Coronary artery (tissue), 2 donors: ENCODE data around the gene DHFR.

Source experiments
- DNase-seq: peaks from one replicate; pipeline ENCODE4 v3.0.0-alpha.2; 2017; ENCODE audit warnings: low spot score
- H3K27ac ChIP-seq, 2 donors: fragments of 200-600 bp; sonication (generic); one replicate each; pipeline ENCODE4 v1.5.1; 2016 to 2019
- H3K4me3 ChIP-seq: fragments of 200-600 bp; sonication (generic); 2 replicates; pipeline ENCODE4 v1.5.1; 2016; ENCODE audit warnings: mild to moderate bottlenecking, moderate library complexity
- TF ChIP-seq, protein P1 (sequence below): fragments of 200-600 bp; sonication (generic); IDR thresholded peaks from one replicate; pipeline ENCODE4 v1.5.1; 2019; ENCODE audit warnings: antibody characterized with exemption

The DHFR gene

GRCh38 chr5:80619086-80619485 is 35.7 kb downstream of the DHFR start:
- DNase-seq, result no peak
- Histone ChIP-seq H3K4me3 (no peak overlapping the region), H3K27ac (no peak overlapping the region)
- TF ChIP-seq, protein P1, sequence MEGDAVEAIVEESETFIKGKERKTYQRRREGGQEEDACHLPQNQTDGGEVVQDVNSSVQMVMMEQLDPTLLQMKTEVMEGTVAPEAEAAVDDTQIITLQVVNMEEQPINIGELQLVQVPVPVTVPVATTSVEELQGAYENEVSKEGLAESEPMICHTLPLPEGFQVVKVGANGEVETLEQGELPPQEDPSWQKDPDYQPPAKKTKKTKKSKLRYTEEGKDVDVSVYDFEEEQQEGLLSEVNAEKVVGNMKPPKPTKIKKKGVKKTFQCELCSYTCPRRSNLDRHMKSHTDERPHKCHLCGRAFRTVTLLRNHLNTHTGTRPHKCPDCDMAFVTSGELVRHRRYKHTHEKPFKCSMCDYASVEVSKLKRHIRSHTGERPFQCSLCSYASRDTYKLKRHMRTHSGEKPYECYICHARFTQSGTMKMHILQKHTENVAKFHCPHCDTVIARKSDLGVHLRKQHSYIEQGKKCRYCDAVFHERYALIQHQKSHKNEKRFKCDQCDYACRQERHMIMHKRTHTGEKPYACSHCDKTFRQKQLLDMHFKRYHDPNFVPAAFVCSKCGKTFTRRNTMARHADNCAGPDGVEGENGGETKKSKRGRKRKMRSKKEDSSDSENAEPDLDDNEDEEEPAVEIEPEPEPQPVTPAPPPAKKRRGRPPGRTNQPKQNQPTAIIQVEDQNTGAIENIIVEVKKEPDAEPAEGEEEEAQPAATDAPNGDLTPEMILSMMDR, result no peak

- no peak for DNase-seq
- no peak overlapping the region for H3K27ac ChIP-seq
- TF ChIP-seq, protein P1, result no peak
- H3K4me3 ChIP-seq, result no peak overlapping the region
These were observed 36.3 kb downstream of the DHFR start for GRCh38 chr5:80618438-80618837.

GRCh38 chr5:80615266-80615914 is 39.4 kb downstream of the DHFR start:
- DNase-seq, result no peak

DNA sequence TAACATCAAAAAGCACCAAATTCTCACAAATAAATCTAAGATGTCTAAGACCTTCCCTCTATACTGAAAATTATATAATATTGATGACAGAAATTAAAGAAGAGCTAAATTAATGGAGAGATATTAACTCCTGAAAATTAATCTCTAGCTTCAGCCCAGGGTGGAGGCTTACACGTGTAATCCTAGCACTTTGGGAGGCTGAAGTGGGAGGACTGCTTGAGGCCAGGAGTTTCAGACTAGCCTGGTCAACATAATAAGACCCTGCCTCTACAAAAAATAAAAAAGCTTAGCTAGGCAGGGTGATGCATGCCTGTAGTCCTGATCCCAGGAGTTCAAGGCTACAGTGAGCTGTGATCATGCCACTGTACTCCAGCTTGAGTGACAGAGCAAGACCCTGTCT is 45.1 kb downstream of the DHFR start:
- Histone ChIP-seq H3K4me3 (no peak overlapping the region), H3K27ac (no peak overlapping the region)
- TF ChIP-seq, protein P1, result no peak
- DNase-seq, result no peak

More at GRCh38 chr5:80615266-80615914, 39.4 kb downstream of the DHFR start:
- TF ChIP-seq, protein P1, result no peak
- Histone ChIP-seq H3K4me3 (no peak overlapping the region), H3K27ac (no peak overlapping the region)

- no peak overlapping the region for H3K27ac ChIP-seq
- no peak overlapping the region for H3K4me3 ChIP-seq
- TF ChIP-seq, protein P1, result no peak
- DNase-seq, result no peak
These were observed 46.1 kb downstream of the DHFR start for GRCh38 chr5:80608731-80609130.

DNA sequence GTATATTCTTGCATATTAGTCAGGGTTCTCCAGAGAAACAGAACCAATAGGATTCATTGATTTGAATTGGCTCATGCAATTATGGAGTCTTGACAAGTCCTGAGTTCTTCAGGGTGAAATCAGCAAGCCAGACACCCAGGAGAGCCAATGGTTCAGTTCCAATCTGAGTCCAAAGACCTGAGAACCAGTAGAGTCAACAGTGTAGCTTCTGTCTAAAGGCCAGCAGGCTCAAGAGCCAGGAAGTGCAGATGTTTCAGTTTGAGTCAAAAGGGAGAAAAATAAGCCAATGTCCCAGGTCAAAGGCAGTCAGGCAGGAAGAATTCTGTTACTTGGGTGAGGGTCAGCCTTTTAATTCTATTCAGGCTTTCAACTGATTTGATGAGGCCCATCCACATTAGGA is 47.0 kb downstream of the DHFR start:
- Histone ChIP-seq H3K27ac (no peak overlapping the region), H3K4me3 (no peak overlapping the region)
- TF ChIP-seq, protein P1, result no peak
- no peak for DNase-seq

DNA sequence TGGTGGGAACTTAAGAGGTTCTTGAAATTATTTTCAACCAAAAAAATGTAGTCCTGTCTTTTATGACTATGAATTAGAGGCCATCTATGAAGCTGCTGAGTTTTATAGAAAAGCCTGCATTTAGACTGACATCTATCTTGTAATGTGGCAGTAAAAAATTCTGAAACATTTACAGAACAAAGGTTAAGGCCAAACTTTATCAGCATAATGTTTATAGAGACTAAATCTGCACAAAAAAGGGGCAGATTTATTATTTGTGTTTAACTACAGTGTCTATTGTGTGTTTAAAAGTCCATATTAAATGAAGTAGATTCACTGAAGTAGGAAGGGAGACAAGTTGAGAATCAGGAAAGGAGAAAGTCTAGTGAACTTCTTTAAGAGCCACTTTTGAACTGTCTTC is 47.4 kb downstream of the DHFR start:
- DNase-seq, result no peak
- Histone ChIP-seq H3K4me3 (no peak overlapping the region), H3K27ac (no peak overlapping the region)
- TF ChIP-seq, protein P1, result no peak
